Stimulated activated CD4-positive, alpha-beta T cell treated with anti-CD3 and anti-CD28 coated beads, Interleukin-4, amount 100 ng/mL, for 1 hour (primary cell): Measurements from ENCODE around the gene DGKA.
"Not testable (repeated sequence)": the region's sequence is repeated elsewhere in the genome, so short reads cannot be mapped to it uniquely, and the experiment has no call there.

Experiments
- DNase-seq: peaks from one replicate; pipeline ENCODE4 v3.0.0-alpha.2; 2020

Gene DGKA

GRCh38 chr12:55930771-55931316 lies at the start of gene DGKA:
Gene DGKA, plus strand, starts transcription at chr12:55931162. Its CDS starts 5,342 bp downstream, at chr12:55936504.
- DNase-seq: peak; percentile 78

- DNase-seq: no peak
Observed at GRCh38 chr12:55885113-55885512, 45.8 kb upstream of the DGKA start.

- DNase-seq: no peak
Observed at GRCh38 chr12:55891310-55891709, 39.7 kb upstream of the DGKA start.

GRCh38 chr12:55893723-55894122 lies 37.2 kb upstream of the DGKA start:
- DNase-seq: no peak

- peak; percentile 16 for DNase-seq
Observed at GRCh38 chr12:55899082-55899481, 31.9 kb upstream of the DGKA start.

GRCh38 chr12:55901881-55902490 lies 29.0 kb upstream of the DGKA start:
- DNase-seq: no peak

GRCh38 chr12:55906056-55906455 lies 24.9 kb upstream of the DGKA start:
- DNase-seq: no peak

- DNase-seq: no peak
Observed at GRCh38 chr12:55908726-55909512, 22.0 kb upstream of the DGKA start.

- DNase-seq: no peak
Observed at GRCh38 chr12:55909513-55909884, 21.5 kb upstream of the DGKA start.

- DNase-seq: no peak
Observed at GRCh38 chr12:55912908-55913307, 18.1 kb upstream of the DGKA start.

GRCh38 chr12:55915482-55915859 lies 15.5 kb upstream of the DGKA start:
- DNase-seq: no peak

- not testable (repeated sequence) for DNase-seq
Observed at GRCh38 chr12:55919032-55919431, 11.9 kb upstream of the DGKA start.

GRCh38 chr12:55922126-55922525 lies 8.8 kb upstream of the DGKA start:
- DNase-seq: no peak

- not testable (repeated sequence) for DNase-seq
Observed at GRCh38 chr12:55923648-55924047, 7.3 kb upstream of the DGKA start.

- no peak for DNase-seq
Observed at GRCh38 chr12:55925371-55925770, 5.6 kb upstream of the DGKA start.

- no peak for DNase-seq
Observed at GRCh38 chr12:55925870-55926737, 4.9 kb upstream of the DGKA start.

- peak; percentile 85 for DNase-seq
Observed at GRCh38 chr12:55926738-55927587, 4.0 kb upstream of the DGKA start.

- DNase-seq: peak; percentile 60
Observed at GRCh38 chr12:55927588-55928502, 3.1 kb upstream of the DGKA start, which contains the start of gene PYM1. Gene PYM1, minus strand, starts transcription at chr12:55927894. Its CDS starts 133 bp downstream, at chr12:55927761.

- DNase-seq: peak; percentile 81
Observed at GRCh38 chr12:55929306-55929791, 1.6 kb upstream of the DGKA start.

GRCh38 chr12:55931317-55931779 lies 386 bp downstream of the DGKA start:
- no peak for DNase-seq
